ENCODE data around the gene PPP1R3D.

GRCh38 chr20:59931511-59932312 lies 8.4 kb downstream of the PPP1R3D start:
- no peak for TF ChIP-seq ZSCAN23 (tag by site-specific recombination; IDR thresholded peaks at IDR 0.05)
- TF ChIP-seq ZBTB8A (tag by site-specific recombination; IDR thresholded peaks at IDR 0.05), result no peak
- no peak for TF ChIP-seq ZNF112 (tag by site-specific recombination; IDR thresholded peaks at IDR 0.05)
- TF ChIP-seq CTCF (tag by site-specific recombination; IDR thresholded peaks at IDR 0.05), result no peak
- TF ChIP-seq PRDM2 (tag by site-specific recombination; IDR thresholded peaks at IDR 0.05; ENCODE audit: borderline replicate concordance), result no peak
- TF ChIP-seq REST (tag by site-specific recombination; IDR thresholded peaks at IDR 0.05), result no peak
- TF ChIP-seq ZFP3 (tag by site-specific recombination; IDR thresholded peaks at IDR 0.05; ENCODE audit: low read depth), result no peak
- TF ChIP-seq ZNF24 (tag by site-specific recombination; IDR thresholded peaks at IDR 0.05), result no peak
- TF ChIP-seq ZBTB49 (tag by site-specific recombination; IDR thresholded peaks at IDR 0.05; ENCODE audit: low read depth), result no peak
- no peak for TF ChIP-seq ZNF324 (tag by site-specific recombination; IDR thresholded peaks at IDR 0.05)
